ENCODE data around the gene FZD2. TPM values are rescaled to one million over a fixed set of nuclear protein-coding genes. Genes with fewer than 3 reads are reported as not detected.
"Not testable (repeated sequence)": the region's sequence is repeated elsewhere in the genome, so short reads cannot be mapped to it uniquely, and the experiment has no call there.

FZD2 gene
- polyA plus RNA-seq, 12 donors = 10.2 to 19.2 (median 14.8) TPM; not detected in 1

- DNase-seq = no peak
Observed at GRCh38 chr17:44543213-44543904, 13.9 kb upstream of the FZD2 start.

- DNase-seq = no peak
Observed at GRCh38 chr17:44543905-44544523, 13.3 kb upstream of the FZD2 start.

GRCh38 chr17:44546671-44547606 is 10.3 kb upstream of the FZD2 start:
- DNase-seq = no peak

- DNase-seq = peak; percentile 41
Observed at GRCh38 chr17:44547625-44548267, 9.5 kb upstream of the FZD2 start.

- DNase-seq = no peak
Observed at GRCh38 chr17:44548376-44549230, 8.7 kb upstream of the FZD2 start.

- DNase-seq = no peak
Observed at GRCh38 chr17:44549686-44550085, 7.6 kb upstream of the FZD2 start.

- DNase-seq = no peak
Observed at GRCh38 chr17:44552361-44552760, 4.9 kb upstream of the FZD2 start.

- no peak for DNase-seq
Observed at GRCh38 chr17:44555099-44555498, 2.2 kb upstream of the FZD2 start.

GRCh38 chr17:44556166-44556831 is 985 bp upstream of the FZD2 start:
- peak; percentile 74 for DNase-seq

GRCh38 chr17:44557651-44558285 is 484 bp downstream of the FZD2 start:
- DNase-seq = peak; percentile 55

- DNase-seq = no peak
Observed at GRCh38 chr17:44558334-44558709, 1.0 kb downstream of the FZD2 start.

GRCh38 chr17:44558710-44559633 is 1.7 kb downstream of the FZD2 start:
- no peak for DNase-seq

- DNase-seq = peak; percentile 46
Observed at GRCh38 chr17:44559634-44560554, 2.6 kb downstream of the FZD2 start.

GRCh38 chr17:44561237-44561623 is 3.9 kb downstream of the FZD2 start:
- no peak for DNase-seq

- no peak for DNase-seq
Observed at GRCh38 chr17:44564429-44564828, 7.1 kb downstream of the FZD2 start.

GRCh38 chr17:44565866-44566443 is 8.7 kb downstream of the FZD2 start:
- DNase-seq = no peak

- not testable (repeated sequence) for DNase-seq
Observed at GRCh38 chr17:44568311-44568944, 11.1 kb downstream of the FZD2 start.
